Activated T-cell treated with anti-CD3 and anti-CD28 coated beads, Interleukin-2, amount 50 U/mL, for 72 hours (primary cell): Measurements from ENCODE around the gene PNLIPRP2. TPM values are rescaled to one million over a fixed set of nuclear protein-coding genes. Genes with fewer than 3 reads are reported as not detected.

Experiments used
- ATAC-seq, 2 donors: fragments of 150-1000 bp; cut with Tn5 transposase; replicated peaks in 1 of 2; 2 replicates each; pipeline ENCODE4 v1.10.0; 2021; ENCODE audit warnings: moderate library complexity in 2 of 2, mild to moderate bottlenecking in 1 of 2
- DNase-seq, 2 donors: peaks; one replicate each; pipeline ENCODE4 v3.0.0; 2021 to 2022; ENCODE audit warnings: mixed read lengths in 1 of 2
- H3K27ac Mint-ChIP-seq: one replicate; pipeline ENCODE4 v1.8.0; 2022; ENCODE audit warnings: mild to moderate bottlenecking, moderate library complexity, mixed read lengths
- H3K27me3 Mint-ChIP-seq: one replicate; pipeline ENCODE4 v1.8.0; 2022; ENCODE audit warnings: low read depth, mixed read lengths
- H3K36me3 Mint-ChIP-seq, 2 donors: one replicate each; pipeline ENCODE4 v1.8.0; 2022; ENCODE audit warnings: mixed read lengths in 2 of 2, mild to moderate bottlenecking in 1 of 2; ENCODE audit not compliant: insufficient read depth in 2 of 2
- H3K4me1 Mint-ChIP-seq: one replicate; pipeline ENCODE4 v1.8.0; 2022; ENCODE audit warnings: low read depth, mixed read lengths
- H3K4me3 Mint-ChIP-seq, 2 donors: one replicate each; pipeline ENCODE4 v1.8.0; 2022; ENCODE audit warnings: mild to moderate bottlenecking in 2 of 2, mixed read lengths in 2 of 2, moderate library complexity in 2 of 2
- H3K9me3 Mint-ChIP-seq, 2 donors: one replicate each; pipeline ENCODE4 v1.8.0; 2022; ENCODE audit warnings: mixed read lengths in 2 of 2
- total RNA-seq, 2 donors: library from RNA; stranded (reverse); gene quantifications; one replicate each; pipeline ENCODE4 v1.2.3, GENCODE V29; 2022

Gene PNLIPRP2
- total RNA-seq, 2 donors from 2014 or later = not detected

- Mint-ChIP-seq H3K27ac (no peak overlapping the region), H3K4me1 (no peaks in the 10 kb centered on the region), H3K9me3 (no peaks in the 10 kb centered on the region), H3K36me3 (no peaks in the 10 kb centered on the region), H3K27me3 (peaks cover 7% of the 10 kb centered on the region), H3K4me3 (no peak overlapping the region)
- ATAC-seq (no peak), DNase-seq (no peak)
These were observed 17.9 kb upstream of the PNLIPRP2 start for GRCh38 chr10:116602648-116603400.

- peaks cover 12% of the 10 kb centered on the region for H3K27me3 Mint-ChIP-seq
- ATAC-seq = no peak
- H3K36me3 Mint-ChIP-seq = no peaks in the 10 kb centered on the region
- no peaks in the 10 kb centered on the region for H3K9me3 Mint-ChIP-seq
- H3K4me1 Mint-ChIP-seq = no peaks in the 10 kb centered on the region
- no peak overlapping the region for H3K27ac Mint-ChIP-seq
- DNase-seq = no peak
- H3K4me3 Mint-ChIP-seq = no peak overlapping the region
These were observed 14.7 kb upstream of the PNLIPRP2 start for GRCh38 chr10:116606061-116606483.

GRCh38 chr10:116607336-116607735 is 13.4 kb upstream of the PNLIPRP2 start:
- H3K27me3 Mint-ChIP-seq = peaks cover 13% of the 10 kb centered on the region
- no peak overlapping the region for H3K27ac Mint-ChIP-seq
- H3K4me3 Mint-ChIP-seq = no peak overlapping the region
- no peaks in the 10 kb centered on the region for H3K36me3 Mint-ChIP-seq
- no peaks in the 10 kb centered on the region for H3K9me3 Mint-ChIP-seq
- ATAC-seq = no peak
- no peak for DNase-seq
- H3K4me1 Mint-ChIP-seq = no peaks in the 10 kb centered on the region

- no peak for ATAC-seq
- Mint-ChIP-seq H3K4me3 (peak overlapping the region in 1 of 2 donors; percentile 40), H3K27me3 (peaks cover 13% of the 10 kb centered on the region), H3K27ac (no peak overlapping the region), H3K36me3 (no peaks in the 10 kb centered on the region), H3K9me3 (no peaks in the 10 kb centered on the region), H3K4me1 (no peaks in the 10 kb centered on the region)
- DNase-seq = no peak
These were observed 11.8 kb upstream of the PNLIPRP2 start for GRCh38 chr10:116608686-116609594.

GRCh38 chr10:116610443-116611152 is 10.2 kb upstream of the PNLIPRP2 start:
- H3K4me1 Mint-ChIP-seq = no peaks in the 10 kb centered on the region
- no peaks in the 10 kb centered on the region for H3K36me3 Mint-ChIP-seq
- H3K27me3 Mint-ChIP-seq = peaks cover 19% of the 10 kb centered on the region
- no peaks in the 10 kb centered on the region for H3K9me3 Mint-ChIP-seq
- DNase-seq (no peak), ATAC-seq (no peak)
- no peak overlapping the region for H3K4me3 Mint-ChIP-seq
- H3K27ac Mint-ChIP-seq = no peak overlapping the region

GRCh38 chr10:116611153-116611545 is 9.6 kb upstream of the PNLIPRP2 start:
- Mint-ChIP-seq H3K27ac (no peak overlapping the region), H3K4me3 (no peak overlapping the region), H3K36me3 (no peaks in the 10 kb centered on the region), H3K9me3 (no peaks in the 10 kb centered on the region), H3K4me1 (no peaks in the 10 kb centered on the region), H3K27me3 (peaks cover 19% of the 10 kb centered on the region)
- ATAC-seq = no peak
- DNase-seq = no peak

GRCh38 chr10:116612107-116612769 is 8.5 kb upstream of the PNLIPRP2 start:
- Mint-ChIP-seq H3K27ac (no peak overlapping the region), H3K36me3 (no peaks in the 10 kb centered on the region), H3K4me1 (no peaks in the 10 kb centered on the region), H3K9me3 (no peaks in the 10 kb centered on the region), H3K4me3 (no peak overlapping the region), H3K27me3 (peaks cover 14% of the 10 kb centered on the region)
- ATAC-seq = no peak
- DNase-seq = no peak

GRCh38 chr10:116613471-116613870 is 7.3 kb upstream of the PNLIPRP2 start:
- no peaks in the 10 kb centered on the region for H3K4me1 Mint-ChIP-seq
- no peak overlapping the region for H3K4me3 Mint-ChIP-seq
- ATAC-seq (no peak), DNase-seq (no peak)
- no peak overlapping the region for H3K27ac Mint-ChIP-seq
- H3K36me3 Mint-ChIP-seq = no peaks in the 10 kb centered on the region
- no peaks in the 10 kb centered on the region for H3K9me3 Mint-ChIP-seq
- H3K27me3 Mint-ChIP-seq = peaks cover 12% of the 10 kb centered on the region

GRCh38 chr10:116614796-116615195 is 6.0 kb upstream of the PNLIPRP2 start:
- ATAC-seq = no peak
- Mint-ChIP-seq H3K4me3 (no peak overlapping the region), H3K9me3 (no peaks in the 10 kb centered on the region), H3K4me1 (no peaks in the 10 kb centered on the region), H3K27ac (no peak overlapping the region), H3K27me3 (peaks cover 12% of the 10 kb centered on the region), H3K36me3 (no peaks in the 10 kb centered on the region)
- no peak for DNase-seq

- H3K4me1 Mint-ChIP-seq = no peaks in the 10 kb centered on the region
- ATAC-seq (no peak), DNase-seq (no peak)
- H3K36me3 Mint-ChIP-seq = no peaks in the 10 kb centered on the region
- peaks cover 12% of the 10 kb centered on the region for H3K27me3 Mint-ChIP-seq
- no peak overlapping the region for H3K27ac Mint-ChIP-seq
- no peak overlapping the region for H3K4me3 Mint-ChIP-seq
- H3K9me3 Mint-ChIP-seq = no peaks in the 10 kb centered on the region
These were observed 5.5 kb upstream of the PNLIPRP2 start for GRCh38 chr10:116615199-116615776.

- Mint-ChIP-seq H3K4me3 (no peak overlapping the region), H3K36me3 (no peaks in the 10 kb centered on the region), H3K27ac (no peak overlapping the region), H3K9me3 (no peaks in the 10 kb centered on the region), H3K27me3 (peaks cover 24% of the 10 kb centered on the region), H3K4me1 (no peaks in the 10 kb centered on the region)
- ATAC-seq (no peak), DNase-seq (no peak)
These were observed 723 bp downstream of the PNLIPRP2 start for GRCh38 chr10:116621476-116621875.

GRCh38 chr10:116621934-116622655 is 1.3 kb downstream of the PNLIPRP2 start:
- no peaks in the 10 kb centered on the region for H3K9me3 Mint-ChIP-seq
- H3K4me3 Mint-ChIP-seq = no peak overlapping the region
- no peaks in the 10 kb centered on the region for H3K4me1 Mint-ChIP-seq
- ATAC-seq (no peak), DNase-seq (no peak)
- no peak overlapping the region for H3K27ac Mint-ChIP-seq
- no peaks in the 10 kb centered on the region for H3K36me3 Mint-ChIP-seq
- peaks cover 30% of the 10 kb centered on the region for H3K27me3 Mint-ChIP-seq
